Calu3 (cell line): ENCODE data around the gene GATA1. TPM values are rescaled to one million over a fixed set of nuclear protein-coding genes. Genes with fewer than 3 reads are reported as not detected.

Experiments used
- BruUV-seq: library from RNA; stranded (reverse); fragments of 400-500 nt; replicated peaks from 2 replicates; lab custom pipeline; 2021; lab: Mats Ljungman, UMichigan
- CTCF ChIA-PET: fragments of 300-600 bp; sonication (Branson Sonifier 250); formaldehyde crosslinking; loops from one replicate; lab custom pipeline; 2022; ENCODE audit warnings: antibody characterized with exemption; lab: Charles Lee
- DNase-seq: peaks from one replicate; pipeline ENCODE4 v3.0.0; 2022
- H3K27ac Mint-ChIP-seq: one replicate; pipeline ENCODE4 v1.8.0; 2022; ENCODE audit warnings: mixed read lengths; ENCODE audit not compliant: unreplicated experiment
- H3K27me3 Mint-ChIP-seq: one replicate; pipeline ENCODE4 v1.8.0; 2022; ENCODE audit warnings: mixed read lengths; ENCODE audit not compliant: unreplicated experiment
- H3K36me3 Mint-ChIP-seq: one replicate; pipeline ENCODE4 v1.8.0; 2022; ENCODE audit warnings: mild to moderate bottlenecking, moderate library complexity, mixed read lengths; ENCODE audit not compliant: insufficient read depth, unreplicated experiment
- H3K4me1 Mint-ChIP-seq: one replicate; pipeline ENCODE4 v1.8.0; 2022; ENCODE audit warnings: mild to moderate bottlenecking, low read depth, mixed read lengths; ENCODE audit not compliant: unreplicated experiment
- H3K4me3 Mint-ChIP-seq: one replicate; pipeline ENCODE4 v1.8.0; 2022; ENCODE audit warnings: mild to moderate bottlenecking, low read depth, moderate library complexity, mixed read lengths; ENCODE audit not compliant: unreplicated experiment
- H3K9me3 Mint-ChIP-seq: one replicate; pipeline ENCODE4 v1.8.0; 2022; ENCODE audit warnings: low read depth, mixed read lengths; ENCODE audit not compliant: unreplicated experiment
- intact Hi-C: fragments of 100-400 bp; cut with micrococcal nuclease; formaldehyde crosslinking; loops from one replicate; pipeline ENCODE4 v1.10.0; 2022; ENCODE audit not compliant: unreplicated experiment
- total RNA-seq: library from RNA; stranded (reverse); gene quantifications from 2 replicates; pipeline ENCODE4 v1.2.3, GENCODE V29; 2022
- TF ChIP-seq, protein P1 (sequence below): fragments of 200-600 bp; IDR thresholded peaks from one replicate; pipeline ENCODE4 v1.8.0; 2022; ENCODE audit warnings: antibody characterized with exemption; ENCODE audit not compliant: unreplicated experiment

GATA1 gene
- total RNA-seq, 1 experiment from 2014 or later = not detected

- TF ChIP-seq, protein P1, sequence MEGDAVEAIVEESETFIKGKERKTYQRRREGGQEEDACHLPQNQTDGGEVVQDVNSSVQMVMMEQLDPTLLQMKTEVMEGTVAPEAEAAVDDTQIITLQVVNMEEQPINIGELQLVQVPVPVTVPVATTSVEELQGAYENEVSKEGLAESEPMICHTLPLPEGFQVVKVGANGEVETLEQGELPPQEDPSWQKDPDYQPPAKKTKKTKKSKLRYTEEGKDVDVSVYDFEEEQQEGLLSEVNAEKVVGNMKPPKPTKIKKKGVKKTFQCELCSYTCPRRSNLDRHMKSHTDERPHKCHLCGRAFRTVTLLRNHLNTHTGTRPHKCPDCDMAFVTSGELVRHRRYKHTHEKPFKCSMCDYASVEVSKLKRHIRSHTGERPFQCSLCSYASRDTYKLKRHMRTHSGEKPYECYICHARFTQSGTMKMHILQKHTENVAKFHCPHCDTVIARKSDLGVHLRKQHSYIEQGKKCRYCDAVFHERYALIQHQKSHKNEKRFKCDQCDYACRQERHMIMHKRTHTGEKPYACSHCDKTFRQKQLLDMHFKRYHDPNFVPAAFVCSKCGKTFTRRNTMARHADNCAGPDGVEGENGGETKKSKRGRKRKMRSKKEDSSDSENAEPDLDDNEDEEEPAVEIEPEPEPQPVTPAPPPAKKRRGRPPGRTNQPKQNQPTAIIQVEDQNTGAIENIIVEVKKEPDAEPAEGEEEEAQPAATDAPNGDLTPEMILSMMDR = peak; percentile 37
- DNase-seq = peak; percentile 86
- H3K27me3 Mint-ChIP-seq = no peaks in the 10 kb centered on the region
- no peaks in the 10 kb centered on the region for H3K9me3 Mint-ChIP-seq
- H3K27ac Mint-ChIP-seq = peak within 1 kb of the TSS; percentile 99
- peaks cover 12% of the 10 kb centered on the region for H3K4me1 Mint-ChIP-seq
- peak within 1 kb of the TSS; percentile 68 for H3K4me3 Mint-ChIP-seq
- BruUV-seq = no TSS peak
- intact Hi-C loops = loop anchor here (5.0 to 10.0 kb wide), 2 partner anchors 135 to 183 kb away; partner anchors contain the start of genes PQBP1 and TIMM17B
- CTCF ChIA-PET = no interaction called here
- H3K36me3 Mint-ChIP-seq = peaks cover 7% of the 10 kb centered on the region
Measured at GRCh38 chrX:48761674-48762471, 24.5 kb upstream of the GATA1 start, which contains the start of gene GLOD5. GLOD5 (plus strand) TSS chrX:48761747; CDS start chrX:48761791, 44 bp downstream.

DNA sequence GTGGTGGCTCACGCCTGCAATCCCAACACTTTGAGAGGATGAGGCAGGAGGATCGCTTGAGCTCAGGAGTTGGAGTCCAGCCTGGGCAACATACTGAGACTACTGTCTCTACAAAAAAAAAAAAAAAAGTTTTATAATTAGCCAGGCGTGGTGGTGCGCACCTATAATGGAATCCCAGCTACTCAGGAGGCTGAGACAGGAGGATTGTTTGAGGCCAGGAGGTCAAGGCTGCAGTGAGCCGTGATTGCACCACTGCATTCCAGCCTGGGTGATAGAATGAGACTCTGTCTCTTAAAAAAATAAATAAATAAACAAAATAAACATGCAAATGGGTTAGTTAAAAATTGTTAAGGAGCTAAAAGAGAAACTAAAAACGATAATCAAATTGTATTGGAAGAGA, 17.2 kb upstream of the GATA1 start:
- DNase-seq = no peak
- no peaks in the 10 kb centered on the region for H3K4me1 Mint-ChIP-seq
- H3K27me3 Mint-ChIP-seq = peaks cover 3% of the 10 kb centered on the region
- no TSS peak for BruUV-seq
- H3K4me3 Mint-ChIP-seq = no peak overlapping the region
- no peaks in the 10 kb centered on the region for H3K36me3 Mint-ChIP-seq
- CTCF ChIA-PET = no interaction called here
- no peaks in the 10 kb centered on the region for H3K9me3 Mint-ChIP-seq
- TF ChIP-seq, protein P1 = no peak
- no peak overlapping the region for H3K27ac Mint-ChIP-seq
- intact Hi-C loops = loop anchor here (10.0 kb wide), 1 partner anchor 176 kb away; no protein-coding TSS in a partner anchor

DNA sequence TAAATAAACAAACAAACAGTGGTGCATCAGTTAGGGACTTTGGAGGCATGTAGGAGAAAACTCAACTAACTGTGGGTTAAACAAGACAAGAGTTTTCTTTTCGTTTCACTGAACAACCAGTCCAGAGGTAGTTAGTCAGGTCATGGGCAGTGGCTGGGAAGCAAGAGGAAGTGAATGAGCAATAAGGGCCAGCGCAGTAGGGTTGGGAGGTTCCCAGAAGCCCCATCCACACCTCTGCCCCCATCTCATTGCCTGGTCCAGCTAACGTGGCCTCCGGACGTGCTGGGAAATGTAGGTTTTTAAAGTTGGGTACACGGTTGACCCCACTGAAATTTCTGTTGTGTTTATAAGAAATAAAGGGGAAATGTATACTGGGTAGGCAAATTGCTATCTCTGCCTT, 16.1 kb upstream of the GATA1 start:
- intact Hi-C loops = no loop called here
- Mint-ChIP-seq H3K27me3 (peaks cover 14% of the 10 kb centered on the region), H3K4me3 (no peak overlapping the region), H3K27ac (no peak overlapping the region), H3K36me3 (no peaks in the 10 kb centered on the region), H3K9me3 (no peaks in the 10 kb centered on the region), H3K4me1 (no peaks in the 10 kb centered on the region)
- no TSS peak for BruUV-seq
- no peak for DNase-seq
- CTCF ChIA-PET = no interaction called here
- TF ChIP-seq, protein P1 = no peak

DNA sequence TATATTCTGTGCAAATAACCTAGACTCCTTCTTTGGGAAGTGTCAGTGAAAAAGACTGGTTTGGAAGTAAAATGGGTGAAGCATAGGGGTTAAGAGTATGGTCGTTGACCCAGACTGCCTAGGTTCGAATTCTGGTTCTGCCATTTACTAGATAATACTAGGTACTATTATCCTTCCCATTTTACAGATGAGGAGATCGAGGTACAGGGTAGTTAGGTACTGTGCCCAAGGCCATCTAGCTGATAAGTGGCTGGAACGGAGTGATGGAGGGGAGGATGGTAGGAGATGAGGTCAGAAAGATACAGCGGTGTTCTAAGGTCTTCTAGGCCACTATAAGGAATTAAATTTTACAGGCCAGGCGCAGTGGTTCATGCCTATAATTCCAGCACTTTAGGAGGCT, 13.8 kb upstream of the GATA1 start:
- H3K27ac Mint-ChIP-seq = no peak overlapping the region

More for the DNA sequence above, 13.8 kb upstream of the GATA1 start:
- Mint-ChIP-seq H3K4me3 (no peak overlapping the region), H3K9me3 (no peaks in the 10 kb centered on the region), H3K4me1 (no peaks in the 10 kb centered on the region), H3K36me3 (no peaks in the 10 kb centered on the region), H3K27me3 (peaks cover 33% of the 10 kb centered on the region)
- no peak for DNase-seq
- no TSS peak for BruUV-seq
- intact Hi-C loops = no loop called here
- CTCF ChIA-PET = no interaction called here
- TF ChIP-seq, protein P1 = no peak
